NCI-H526 treated with DMSO at 0.1 percent for 48 hours (cell line): ENCODE data around the gene PHACTR3.

Experiments
- DNase-seq: peaks from one replicate; lab custom pipeline; 2025; lab: John Stamatoyannopoulos, UW

The PHACTR3 gene

DNA sequence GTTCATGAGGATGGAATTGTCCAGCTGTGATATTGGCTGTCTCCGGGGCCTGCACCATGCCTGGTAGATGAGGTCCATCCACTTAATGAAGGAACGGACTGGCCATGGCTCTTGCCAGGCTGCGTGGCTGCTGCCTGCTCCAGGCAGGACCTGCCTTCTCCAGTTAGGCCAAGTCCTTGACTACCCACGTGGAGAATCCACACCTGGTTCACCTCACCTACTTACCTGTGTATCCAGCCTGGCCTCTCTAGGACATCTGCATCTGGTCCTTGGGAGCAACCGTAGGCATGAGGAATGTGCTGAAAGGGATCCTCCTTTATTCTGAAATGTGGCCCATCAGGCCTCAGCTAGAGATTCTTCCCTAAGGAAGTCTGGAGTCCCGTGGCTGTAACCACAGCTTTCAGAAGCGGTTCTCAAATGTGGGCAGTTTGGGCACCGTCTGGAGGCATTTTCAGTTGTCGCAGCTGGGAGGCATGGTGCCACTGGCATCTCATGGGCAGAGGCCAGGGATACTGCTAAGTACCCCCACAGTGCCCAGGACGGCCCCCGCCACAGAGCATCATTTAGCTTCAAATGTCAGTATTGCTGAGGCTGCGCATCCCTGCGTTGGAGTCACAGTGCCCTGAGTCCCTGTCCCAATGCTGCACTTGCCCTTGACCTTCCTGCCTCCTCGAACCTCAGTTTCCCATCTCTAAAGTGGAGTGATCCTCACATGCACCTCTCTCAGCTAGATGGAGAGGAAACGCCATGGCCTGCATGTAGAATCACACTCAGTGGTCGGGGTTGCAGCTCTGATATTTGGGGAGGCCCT lies 67.5 kb downstream of the PHACTR3 start:
- DNase-seq, result no peak

DNA sequence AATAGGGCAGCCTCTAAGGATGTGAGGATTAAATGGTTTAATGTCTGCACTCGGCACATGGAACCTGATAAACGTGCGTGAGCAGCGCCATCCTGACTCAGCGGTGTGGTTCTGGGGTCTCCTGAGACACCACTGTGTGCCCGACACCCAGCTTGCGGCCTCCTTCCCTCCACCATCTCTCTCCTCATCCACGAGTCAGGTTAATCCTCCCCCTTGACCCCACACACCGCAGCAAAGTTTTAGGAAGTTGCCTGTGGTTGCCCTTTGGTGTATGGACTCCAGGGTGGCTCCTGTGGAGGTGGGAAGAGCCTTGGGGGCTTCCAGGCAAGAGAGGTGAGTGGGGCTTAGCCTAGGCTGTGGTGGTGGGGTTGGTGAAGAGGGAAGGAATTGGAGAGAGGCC lies 68.2 kb downstream of the PHACTR3 start:
- DNase-seq, result no peak

DNA sequence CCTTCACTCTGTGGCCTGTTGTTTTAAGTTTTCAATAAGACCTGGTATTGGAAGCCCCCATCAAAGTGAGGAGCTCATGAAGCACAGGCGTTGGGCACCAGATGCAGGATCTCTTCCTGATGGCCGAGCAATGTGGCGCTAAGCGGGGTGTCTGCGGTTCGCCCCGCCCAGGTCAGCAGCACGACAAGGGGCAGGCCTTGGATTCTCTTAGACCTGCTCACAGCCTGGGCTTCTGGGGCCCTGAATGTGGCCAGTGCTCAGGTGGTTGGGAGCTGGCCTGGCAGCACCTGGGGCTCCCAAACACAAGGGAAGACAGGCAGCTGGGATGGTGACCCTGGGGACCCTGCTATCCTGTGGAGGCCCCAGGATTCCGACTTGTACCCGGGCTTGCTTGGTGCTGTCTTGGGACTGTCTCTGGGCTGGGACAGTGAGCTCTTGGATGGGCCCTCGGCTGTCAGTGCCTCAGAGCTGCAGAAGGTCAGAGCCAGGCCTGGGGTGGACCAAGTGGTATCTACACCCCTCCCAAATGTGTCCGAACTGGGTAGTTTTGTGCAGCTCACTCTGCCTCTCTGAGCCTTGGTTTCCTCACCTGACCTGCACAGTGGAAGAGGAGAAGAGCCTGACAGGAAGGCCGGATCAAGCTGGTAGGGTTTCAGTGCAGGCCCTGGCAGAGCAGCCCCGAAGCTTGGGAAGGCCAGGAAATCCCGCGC lies 69.1 kb downstream of the PHACTR3 start:
- DNase-seq, result no peak

DNA sequence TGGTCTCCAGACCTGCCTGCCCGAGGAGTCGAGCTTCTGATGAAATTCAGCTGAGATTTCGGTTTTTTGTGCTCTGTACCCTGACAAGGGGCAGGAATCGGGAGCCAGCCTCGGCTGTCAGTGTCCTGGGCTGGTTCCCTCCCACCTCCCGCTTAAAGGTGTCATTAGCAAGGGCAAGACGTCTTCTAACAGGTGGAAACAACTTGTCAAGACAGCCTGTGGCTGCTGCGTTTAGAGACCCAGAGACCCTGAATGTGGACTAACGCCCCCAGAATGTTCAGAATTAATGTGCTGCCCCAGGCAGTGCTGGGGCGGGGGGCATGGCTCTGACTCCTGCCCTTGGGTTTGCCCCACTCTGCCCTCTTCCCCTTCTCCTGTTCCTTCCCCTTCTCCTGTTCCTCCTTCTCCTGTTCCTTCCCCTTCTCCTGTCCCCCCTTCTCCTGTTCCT lies 69.7 kb downstream of the PHACTR3 start:
- DNase-seq, result no peak

DNA sequence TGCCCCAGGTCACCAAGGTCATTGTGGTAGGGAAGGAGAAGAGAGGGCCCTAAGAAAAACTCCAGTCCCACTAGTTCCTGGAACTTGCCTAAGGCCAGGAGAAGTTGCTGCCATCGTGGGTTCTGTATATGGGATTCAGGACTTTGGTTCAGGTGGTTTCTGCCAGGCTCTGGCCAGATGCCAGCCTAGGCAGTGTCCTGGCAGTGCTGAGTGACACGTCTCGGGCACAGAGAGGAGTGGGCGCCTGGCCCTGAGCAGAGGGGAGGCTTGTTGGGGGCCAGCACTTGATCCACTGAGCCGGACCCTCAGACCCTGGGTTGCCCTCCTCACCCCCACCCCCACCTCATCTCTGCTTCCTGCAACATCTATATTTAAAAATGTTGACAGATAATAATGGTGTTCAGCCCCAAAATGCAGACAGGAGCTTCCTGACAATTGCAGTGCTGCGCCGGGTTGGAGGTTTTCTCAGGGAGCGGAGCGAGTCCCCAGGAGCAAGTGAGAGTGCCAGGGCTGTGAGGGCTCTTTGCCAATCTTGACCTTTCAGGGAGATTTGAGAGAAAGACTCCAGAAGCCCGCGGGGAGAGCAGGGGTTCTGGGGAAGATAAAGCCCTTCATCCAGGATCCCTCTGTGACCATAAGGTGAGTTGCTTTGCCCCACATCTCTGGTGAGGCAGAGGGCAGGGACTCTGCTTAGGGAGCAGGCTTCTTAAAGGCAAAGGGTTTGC lies 71.9 kb downstream of the PHACTR3 start:
- no peak for DNase-seq

DNA sequence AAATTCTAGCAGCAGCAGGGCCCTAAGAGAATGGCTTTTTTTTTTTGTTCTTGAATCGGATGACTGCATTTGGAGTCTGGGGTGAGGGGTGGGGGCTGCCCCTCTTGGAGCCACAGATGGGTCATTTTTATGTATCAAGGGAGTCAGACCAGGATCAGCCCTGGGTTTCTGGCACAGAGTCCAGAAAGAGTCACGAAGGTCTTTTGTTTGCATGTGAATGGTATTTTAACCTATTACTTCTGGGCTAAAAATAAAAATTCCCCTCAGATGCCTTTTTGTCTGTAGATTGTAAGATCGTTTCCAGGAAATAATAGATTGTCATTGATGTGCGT lies 72.5 kb downstream of the PHACTR3 start:
- no peak for DNase-seq

DNA sequence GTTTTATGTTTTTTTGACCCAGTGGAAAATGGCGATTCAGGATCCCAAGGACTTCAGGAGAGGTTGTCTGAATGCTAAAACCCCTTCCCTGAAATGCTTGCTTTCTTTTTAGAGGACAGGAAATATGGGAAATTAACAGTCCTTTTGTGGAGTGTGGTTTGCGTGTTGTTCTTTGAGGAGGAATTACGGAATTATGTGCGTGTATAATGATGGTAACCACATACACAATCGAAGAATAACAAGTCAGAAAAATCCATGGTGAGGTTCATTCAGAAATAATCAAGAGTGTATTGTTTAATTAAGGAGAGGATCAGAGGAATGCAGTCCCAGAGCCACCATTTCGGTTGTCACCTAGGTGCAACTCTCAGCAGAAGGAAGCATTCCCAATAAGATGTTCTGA lies 73.2 kb downstream of the PHACTR3 start:
- no peak for DNase-seq

DNA sequence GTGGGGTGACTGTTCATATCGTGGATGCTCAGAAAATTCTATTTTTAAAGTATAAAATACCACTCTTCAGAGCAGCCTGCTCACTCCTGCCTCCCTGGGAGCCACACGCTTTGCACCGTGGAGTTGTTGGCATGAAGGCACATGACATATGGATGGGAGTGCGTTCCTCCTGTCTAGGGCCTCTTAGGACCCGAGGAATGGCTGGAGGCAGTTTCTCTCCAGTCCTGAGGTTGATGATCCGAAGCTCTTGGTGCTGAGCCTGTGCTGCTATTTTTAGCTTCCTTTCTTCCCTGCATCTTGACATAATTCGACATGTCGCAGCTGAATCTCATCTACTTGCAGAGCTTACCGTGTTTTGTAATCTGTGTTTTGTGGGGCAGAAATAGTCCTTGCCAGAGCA lies 73.9 kb downstream of the PHACTR3 start:
- no peak for DNase-seq

DNA sequence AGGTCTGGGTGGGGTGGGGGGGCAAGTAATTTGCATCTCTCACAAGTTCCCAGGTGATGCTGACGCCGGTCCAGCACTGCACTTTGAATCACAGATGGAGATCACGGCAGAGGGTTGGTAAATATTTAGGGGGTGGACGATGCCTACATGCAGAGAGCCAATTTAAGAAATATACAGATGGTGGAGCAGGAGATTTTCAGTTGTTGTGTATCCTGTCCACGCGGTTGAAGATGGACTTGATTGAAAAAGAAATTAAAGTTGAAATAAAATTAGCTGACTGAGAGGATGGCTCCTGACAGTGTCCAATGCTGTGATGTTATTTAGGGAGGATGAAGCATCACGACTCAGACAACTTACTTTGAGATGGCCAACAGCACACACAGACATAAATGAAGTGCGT lies 74.6 kb downstream of the PHACTR3 start:
- DNase-seq, result no peak

DNA sequence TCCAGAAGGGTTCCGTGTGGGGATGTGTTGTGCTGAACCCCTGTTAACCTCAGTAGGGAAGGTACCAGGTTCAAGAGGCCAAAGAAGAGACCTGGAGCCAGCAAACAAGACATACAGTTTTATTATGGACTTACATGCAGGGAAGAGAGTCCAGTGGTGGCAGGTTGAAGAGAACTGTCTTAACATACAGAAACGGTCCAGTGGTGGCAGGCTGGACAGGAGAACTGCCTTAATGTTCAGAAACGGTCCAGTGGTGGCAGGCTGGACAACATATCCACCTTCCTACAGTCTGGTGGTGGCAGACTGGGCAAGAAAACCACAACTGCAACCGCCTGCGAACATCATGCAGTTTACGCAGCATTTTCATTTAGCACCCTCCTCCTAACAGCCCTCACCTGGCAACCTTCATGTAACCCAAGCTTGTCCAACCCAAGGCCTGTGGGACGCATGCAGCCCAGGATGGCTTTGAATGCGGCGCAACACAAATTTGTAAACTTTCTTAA lies 75.9 kb downstream of the PHACTR3 start:
- no peak for DNase-seq

DNA sequence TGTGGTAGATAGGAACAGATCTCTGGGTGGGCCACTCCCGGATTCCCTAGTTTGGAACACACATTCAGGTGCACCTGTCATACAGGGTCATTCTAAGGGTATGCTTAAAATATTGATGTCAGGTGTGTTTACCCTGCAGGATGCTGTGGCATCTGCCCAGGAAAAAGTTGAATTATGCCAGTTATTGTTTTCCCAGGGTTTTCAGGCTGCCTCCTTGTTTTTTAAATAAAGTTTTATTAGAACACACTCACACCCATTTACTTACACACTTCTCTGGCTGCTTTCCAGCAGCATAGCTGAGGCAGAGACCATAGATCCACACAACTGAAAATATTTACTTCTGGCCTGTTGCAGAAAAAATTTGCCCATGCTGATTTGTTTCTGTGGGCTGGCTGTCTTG lies 76.5 kb downstream of the PHACTR3 start:
- DNase-seq, result no peak

DNA sequence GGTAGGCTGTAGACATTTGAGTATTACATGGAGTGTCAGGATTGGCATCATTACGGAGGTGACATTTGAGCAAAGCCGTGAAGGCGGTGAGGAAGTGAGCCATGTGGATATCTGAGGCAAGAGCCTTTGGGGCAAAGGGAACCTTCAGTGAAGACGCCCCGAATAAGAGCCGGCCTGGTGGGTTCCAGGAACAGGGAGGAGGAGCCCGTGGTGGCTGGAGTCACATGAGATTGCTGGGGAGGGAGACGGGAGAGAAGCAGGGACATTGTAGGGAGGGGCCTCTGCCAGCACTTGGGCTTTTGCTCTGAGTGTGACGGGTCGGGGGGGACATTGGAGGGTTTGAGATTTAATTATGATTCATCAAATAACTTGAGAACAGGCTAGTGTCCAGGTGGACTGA lies 78.3 kb downstream of the PHACTR3 start:
- DNase-seq, result no peak

DNA sequence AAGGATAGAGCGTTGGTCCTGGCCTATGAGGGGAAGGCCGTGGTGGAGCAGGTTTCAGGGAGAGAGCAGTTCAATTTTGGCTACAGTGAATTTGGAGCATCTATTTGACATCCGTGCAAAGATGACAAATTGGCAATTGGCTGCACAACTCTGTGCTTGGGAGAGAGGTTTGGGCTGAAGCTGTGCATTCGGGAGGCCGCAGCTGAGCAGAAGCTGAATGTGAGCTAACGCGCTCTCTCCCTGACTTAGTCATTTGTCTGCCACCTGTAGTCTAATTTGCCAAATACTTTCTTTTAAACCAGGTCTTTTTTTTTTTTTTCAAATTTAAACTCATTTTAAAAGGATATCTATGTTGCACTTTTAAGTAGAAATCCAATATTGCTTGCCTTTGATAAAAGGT lies 78.8 kb downstream of the PHACTR3 start:
- DNase-seq, result no peak

DNA sequence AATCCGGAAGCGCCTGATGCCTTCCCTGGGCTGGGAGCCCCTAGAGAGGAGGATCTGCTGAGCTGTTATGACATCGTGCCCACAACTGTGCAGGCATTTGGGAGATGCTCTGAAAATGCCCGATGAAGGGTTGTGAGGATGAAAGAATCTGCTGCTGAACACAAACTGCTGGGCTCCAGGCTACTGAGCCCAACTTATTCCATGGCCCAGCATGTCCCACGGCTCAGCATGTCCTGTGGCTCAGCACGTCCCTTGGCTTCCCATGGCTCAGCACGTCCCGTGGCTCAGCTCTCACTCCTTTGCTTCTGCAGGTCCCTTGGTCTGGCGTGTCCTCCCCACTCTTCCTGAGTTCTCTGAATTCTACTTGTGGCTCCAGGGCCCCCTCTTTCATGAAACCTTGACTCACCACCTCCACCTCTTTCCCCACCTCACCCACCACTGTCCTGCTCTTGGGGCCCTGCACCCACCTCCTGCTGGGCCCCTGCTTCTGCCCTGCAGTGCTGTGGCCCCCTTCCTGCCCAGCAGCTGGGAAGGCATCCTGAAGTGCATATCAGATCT lies 80.4 kb downstream of the PHACTR3 start:
- no peak for DNase-seq

DNA sequence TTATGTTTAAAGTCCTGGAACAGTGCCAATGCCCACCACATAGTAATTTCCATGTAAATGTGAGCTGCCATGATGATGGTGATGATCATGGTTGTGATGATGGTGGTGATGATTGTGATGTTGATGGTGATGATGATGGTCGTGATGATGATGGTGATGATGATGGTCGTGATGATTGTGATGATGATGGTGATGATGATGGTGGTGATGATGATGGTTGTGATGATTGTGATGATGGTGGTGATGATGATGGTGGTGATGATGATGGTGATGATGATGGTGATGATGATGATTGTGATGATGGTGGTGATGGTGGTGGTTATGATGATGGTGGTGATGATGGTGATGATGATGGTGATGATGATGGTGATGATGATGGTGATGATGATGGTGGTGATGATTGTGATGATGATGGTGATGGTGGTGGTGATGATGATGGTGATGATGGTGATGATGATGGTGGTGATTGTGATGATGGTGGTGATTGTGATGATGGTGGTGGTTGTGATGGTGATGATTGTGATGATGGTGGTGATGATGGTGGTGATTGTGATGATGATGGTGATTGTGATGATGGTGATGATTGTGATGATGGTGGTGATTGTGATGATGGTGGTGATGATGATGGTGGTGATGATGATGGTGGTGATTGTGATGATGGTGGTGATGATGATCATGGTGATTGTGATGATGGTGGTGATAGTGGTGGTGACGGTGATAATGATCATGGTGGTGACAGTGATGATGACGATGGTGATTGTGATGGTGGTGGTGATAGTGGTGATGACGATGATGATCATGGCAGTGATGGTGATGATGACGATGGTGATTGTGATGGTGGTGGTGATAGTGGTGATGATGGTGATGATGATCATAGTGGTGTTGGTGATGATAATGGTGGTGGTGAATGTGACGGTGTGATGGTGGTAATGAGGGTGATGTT lies 82.3 kb downstream of the PHACTR3 start:
- no peak for DNase-seq

DNA sequence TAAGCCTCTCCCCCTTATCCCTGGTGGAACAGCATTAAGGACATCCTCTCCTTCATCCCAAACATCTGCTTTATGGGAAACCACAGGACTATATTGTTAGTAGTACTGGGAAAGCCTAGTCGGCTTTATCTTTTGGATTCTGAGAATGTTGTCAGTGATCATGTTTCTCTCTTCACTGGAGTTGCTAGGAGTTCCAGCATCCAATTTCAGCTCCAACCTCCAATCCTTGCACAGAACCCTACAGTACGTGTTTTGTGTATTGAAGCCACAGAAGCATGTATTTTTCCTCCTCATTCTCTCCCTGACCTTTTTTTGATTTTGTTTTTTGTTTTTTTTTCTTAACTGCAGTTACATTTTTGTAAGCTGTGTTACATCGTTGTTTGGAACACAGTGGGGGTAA lies 84.0 kb downstream of the PHACTR3 start:
- no peak for DNase-seq

DNA sequence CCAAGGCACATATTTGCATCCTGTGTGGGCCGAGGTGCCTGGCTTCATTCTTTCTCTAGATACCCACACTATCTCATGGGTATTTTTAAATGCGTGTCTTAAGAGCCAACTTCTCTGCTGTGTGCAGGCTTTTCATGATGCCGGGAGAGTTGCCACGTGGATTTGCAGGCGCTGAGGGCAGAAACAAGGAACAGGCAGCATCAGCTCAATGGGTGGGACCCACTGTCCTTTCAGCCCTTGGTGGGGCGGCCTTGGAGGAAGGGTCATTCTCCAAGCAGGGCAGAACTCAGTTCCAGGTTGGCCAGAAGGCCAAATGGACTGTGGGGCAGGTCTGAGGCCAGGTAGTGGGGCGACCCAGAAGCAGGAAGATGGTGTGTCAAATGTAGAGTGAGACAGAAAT lies 84.7 kb downstream of the PHACTR3 start:
- DNase-seq, result no peak

DNA sequence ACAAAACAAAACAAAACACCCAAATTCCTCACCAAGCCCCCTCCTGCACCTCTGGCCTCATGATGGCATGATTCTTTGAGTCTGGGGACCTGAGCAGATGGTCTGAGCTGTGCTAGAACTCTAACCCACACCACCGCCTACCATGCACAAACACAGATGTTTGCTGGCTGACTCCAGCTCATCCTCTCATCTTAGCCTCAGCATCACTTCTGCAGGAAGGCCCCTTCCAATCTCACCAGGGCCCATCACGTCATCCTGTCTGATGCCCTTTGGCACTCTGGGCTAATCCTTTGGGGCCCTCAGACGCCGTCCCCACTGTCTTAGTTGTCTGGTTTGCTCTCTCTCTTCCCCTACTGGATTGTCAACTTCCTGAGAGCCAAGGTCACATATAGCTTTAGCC lies 85.8 kb downstream of the PHACTR3 start:
- DNase-seq, result no peak

DNA sequence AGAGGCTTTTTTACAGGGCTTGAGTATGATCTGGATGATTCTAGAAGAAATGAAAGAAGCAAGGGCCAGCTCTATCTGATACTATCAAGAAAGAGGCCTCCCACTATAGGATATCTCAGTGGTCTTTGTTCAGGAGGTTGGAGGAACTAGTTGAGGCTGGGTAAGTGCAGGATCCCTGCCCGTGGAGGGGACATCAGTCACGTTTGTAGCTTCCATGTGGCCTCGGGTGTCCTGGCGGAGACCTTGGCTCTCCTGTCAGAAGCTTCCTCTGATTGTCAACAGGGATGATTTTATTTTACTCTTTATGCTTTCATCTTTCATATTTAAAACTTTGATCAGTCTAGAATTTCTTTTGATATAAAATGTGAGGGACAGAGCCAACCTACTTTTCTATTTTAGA lies 86.6 kb downstream of the PHACTR3 start:
- no peak for DNase-seq

DNA sequence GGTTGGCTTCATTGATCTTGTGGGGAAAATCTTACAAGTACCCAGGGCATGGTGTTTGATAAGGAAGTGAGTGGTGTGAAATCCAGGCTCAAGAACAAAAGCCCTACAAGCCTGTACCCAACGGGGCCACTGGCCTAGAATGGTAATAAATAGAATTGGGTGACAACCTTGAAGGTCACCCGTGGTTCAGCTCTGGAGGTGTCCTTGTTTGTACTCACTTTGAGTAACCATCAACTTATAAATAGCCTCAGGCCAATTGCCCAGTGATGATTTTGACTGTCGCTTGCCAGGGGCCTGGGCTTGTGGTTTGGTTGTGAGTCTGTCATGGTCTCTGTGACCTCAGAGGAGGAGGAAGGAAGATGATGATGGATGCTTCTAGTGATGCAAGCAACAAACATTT lies 87.8 kb downstream of the PHACTR3 start:
- no peak for DNase-seq

DNA sequence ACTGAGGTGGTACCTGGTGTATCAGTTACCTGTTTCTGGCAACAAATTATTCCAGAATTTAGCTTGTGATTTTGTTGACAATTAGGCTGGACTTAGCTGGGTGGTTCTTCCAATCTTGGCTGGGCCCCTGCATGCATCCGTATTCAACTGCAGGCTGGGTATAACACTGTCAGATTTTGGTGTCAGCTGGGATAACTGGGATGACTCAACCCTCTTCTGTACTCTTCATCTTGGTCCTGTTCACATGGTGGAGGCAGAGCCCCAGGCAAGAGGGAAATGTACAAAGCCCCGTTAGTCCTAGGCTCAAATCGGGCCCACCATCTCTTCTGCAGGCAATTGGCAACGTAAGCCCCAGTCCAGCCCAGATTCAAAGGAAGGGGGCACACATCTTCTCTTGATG lies 89.2 kb downstream of the PHACTR3 start:
- no peak for DNase-seq

DNA sequence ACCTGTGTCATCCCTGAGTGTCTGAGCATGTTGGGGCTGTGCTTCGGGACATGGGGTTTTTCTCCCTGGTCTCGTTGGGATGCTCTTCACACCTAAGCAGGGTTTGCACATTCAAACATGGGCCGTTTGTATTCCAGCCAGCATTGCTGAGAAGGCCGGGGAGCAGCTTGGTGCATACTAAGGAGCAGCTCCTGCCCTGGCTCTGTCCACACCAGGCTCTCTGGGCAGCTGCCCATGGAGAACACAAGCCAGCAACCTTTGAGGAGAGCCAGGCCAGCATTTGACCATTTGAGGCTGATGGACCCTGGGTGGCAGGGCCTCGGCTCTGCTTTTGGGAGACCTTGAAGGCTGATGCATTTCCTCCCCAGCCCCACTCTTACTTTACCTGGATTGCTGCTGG lies 92.1 kb downstream of the PHACTR3 start:
- DNase-seq, result no peak
